HG03175 (cell line): ENCODE results near the gene CHCHD4.

Experiments
- ATAC-seq: cut with Tn5 transposase; IDR thresholded peaks from one replicate; pipeline ENCODE4 v1.9.1; 2021; ENCODE audit warnings: mild to moderate bottlenecking, moderate library complexity; ENCODE audit not compliant: unreplicated experiment

The CHCHD4 gene

GRCh38 chr3:14138109-14138877, 13.6 kb upstream of the CHCHD4 start:
- ATAC-seq = no peak

GRCh38 chr3:14137445-14137844, 12.8 kb upstream of the CHCHD4 start:
- no peak for ATAC-seq

DNA sequence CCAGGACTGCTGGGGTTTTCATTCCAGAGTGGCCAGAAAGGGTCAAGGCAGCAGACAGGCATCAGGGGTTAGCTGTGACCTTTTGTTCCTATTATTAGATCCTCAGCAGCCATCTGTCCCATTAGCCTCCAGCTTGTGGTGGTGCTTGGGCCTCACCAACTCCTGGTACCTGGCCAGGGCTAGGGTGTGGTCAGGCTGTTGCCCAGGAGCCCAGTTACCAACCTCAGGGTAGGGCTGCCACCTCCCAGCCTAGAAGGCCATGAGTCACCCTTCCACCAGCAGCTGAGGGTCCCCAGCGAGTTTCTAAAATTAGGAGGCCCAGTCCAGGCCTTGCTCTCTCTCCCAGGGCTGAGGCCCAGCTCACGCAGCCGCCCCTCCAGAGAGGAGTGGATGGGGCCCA, 12.3 kb upstream of the CHCHD4 start:
- ATAC-seq = no peak

- no peak for ATAC-seq
Observed at GRCh38 chr3:14135581-14135980, 10.9 kb upstream of the CHCHD4 start.

- no peak for ATAC-seq
Observed at GRCh38 chr3:14134291-14134690, 9.6 kb upstream of the CHCHD4 start.

DNA sequence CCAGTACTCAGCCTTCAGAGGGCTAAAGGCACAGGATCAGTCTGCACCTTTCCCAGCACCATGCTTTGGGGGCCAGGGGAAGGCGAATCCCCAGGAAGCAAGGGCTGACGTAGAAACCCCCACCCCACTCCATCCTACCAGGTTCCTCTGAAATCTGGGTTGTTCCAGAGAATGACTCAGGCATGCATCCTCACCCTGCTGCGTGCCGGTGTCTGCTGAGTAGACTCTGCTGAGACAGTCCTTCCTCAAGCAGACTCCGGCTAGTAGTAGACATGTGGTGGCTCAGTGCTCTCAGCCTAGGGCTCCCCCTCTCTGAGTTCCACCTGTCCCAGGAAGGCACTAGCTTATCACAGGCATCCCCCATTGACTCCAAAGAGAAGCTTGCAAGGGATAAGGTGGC, 9.2 kb upstream of the CHCHD4 start:
- ATAC-seq = no peak

DNA sequence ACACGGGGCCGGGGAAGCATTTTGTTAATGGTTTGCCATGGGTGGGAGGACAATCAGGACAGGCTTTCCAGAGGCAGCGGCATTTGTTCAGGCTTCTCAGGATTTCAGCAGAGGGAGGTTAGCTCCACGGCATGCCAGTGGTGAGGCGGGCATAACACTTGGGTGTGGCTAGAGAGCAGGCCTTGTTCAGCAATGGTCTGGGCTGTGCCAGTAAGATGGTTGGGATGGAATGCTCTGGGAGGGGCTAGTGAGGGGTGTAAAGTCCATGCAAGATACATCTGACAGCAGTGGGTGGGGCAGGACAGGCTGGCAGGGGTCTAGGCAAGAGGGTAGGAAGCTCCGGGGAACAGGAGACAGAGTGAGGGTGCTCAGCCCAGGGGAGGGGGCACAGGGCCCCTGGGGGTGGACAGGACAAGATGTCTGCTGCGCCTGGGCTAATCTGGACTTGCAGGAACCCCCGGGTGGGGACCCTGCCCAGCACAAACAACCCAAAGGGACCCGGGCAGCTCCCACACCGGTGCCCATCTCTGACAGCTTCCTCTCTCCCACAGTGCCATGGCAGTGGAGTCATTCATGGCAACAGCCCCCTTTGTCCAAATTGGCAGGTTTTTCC, 8.6 kb upstream of the CHCHD4 start:
- ATAC-seq = no peak

GRCh38 chr3:14132689-14133088, 8.0 kb upstream of the CHCHD4 start:
- no peak for ATAC-seq

DNA sequence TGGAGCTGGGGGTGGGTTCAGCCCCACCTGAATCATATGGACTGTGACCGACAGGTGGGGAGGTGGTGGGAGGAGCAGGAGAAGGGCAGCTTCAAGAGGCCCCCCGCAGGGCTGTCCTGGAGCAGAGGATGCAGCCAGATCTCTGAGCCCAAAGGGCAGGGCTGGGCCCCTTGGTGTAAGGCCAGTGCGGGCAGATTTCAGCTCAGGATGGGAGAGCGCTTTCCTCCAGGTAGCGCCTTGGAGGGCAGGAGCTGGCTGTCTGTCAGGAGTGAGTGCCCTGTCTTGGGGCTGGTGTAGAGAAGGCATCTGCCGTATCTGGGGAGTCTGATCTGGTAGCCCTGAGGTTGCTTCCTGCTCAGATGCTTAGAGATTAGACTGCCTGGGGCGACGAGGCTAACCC, 7.5 kb upstream of the CHCHD4 start:
- no peak for ATAC-seq

DNA sequence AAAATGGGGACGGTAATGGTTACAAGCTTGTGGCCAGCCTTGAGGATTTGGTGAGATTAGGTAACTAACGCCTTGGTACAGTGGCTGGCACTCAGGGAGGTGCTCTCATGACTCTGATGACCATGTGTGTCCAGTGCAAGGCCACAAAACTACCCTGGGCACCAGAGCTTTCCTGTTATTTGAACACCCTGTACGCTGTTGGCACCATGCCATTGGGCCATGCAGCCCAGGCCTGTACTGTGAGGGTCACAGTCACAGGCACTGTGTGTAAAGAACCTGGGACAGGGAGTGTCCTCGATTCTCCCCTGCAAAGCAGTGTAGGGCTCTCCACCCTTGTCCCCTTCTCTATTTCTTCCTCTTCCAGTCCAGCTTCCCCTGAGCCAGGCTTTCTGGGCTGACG, 6.5 kb upstream of the CHCHD4 start:
- no peak for ATAC-seq

DNA sequence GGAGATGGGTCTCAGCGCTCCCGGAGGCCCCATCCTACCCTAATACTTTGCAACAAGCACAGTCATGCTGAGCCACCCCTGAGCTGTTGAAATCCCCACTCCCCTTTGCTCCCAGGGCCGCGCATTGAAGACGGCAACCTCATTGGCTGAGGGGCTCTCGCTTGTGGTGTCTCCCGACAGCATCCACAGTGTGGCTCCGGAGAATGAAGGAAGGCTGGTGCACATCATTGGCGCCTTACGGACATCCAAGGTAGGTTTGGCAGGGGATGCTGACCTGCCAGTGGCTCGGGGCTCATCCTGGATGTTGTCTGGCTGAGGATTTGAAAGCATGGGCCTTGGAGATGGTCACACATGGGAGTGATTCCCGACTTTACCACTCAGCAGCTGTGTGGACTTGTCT, 6.0 kb upstream of the CHCHD4 start:
- no peak for ATAC-seq

DNA sequence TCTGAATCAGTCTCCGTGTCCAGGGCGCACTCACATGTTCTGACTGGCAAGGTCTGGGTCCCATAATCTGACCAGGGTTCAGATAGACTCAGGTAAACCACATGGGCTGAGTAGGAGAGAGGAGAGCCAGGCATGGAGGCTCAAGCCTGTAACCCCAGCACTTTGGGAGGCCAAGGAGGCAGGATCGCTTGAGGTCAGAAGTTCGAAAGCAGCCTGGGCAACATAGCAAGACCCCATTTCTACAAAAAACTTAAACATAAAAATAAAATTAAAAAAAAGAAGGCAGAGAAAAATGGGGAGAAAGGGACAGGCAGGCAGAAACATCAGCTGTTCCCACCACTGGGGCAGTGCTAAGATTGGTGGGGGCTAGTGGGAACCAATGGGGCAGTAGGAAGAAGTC, 5.6 kb upstream of the CHCHD4 start:
- ATAC-seq = no peak

- no peak for ATAC-seq
Observed at GRCh38 chr3:14129296-14129695, 4.6 kb upstream of the CHCHD4 start.

DNA sequence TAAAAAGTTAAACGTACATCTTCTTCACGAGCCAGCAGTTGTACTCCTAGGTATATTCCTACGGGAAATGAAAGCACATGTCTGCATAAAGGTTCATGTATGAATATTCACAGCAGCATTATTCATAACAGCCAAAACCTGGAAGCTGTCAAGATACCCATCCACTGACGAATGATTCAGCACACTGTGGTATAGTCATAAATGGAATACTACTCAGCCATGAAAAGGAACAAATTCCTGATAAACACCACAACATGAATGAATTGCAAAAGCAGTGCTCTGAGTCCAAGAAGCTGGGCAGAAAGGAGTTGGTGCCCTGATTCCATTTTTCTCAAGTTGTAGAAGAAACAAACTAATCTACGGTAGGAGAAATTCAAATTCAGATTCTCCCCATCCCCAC, 4.1 kb upstream of the CHCHD4 start:
- ATAC-seq = no peak

GRCh38 chr3:14127516-14128161, 3.0 kb upstream of the CHCHD4 start:
- no peak for ATAC-seq

DNA sequence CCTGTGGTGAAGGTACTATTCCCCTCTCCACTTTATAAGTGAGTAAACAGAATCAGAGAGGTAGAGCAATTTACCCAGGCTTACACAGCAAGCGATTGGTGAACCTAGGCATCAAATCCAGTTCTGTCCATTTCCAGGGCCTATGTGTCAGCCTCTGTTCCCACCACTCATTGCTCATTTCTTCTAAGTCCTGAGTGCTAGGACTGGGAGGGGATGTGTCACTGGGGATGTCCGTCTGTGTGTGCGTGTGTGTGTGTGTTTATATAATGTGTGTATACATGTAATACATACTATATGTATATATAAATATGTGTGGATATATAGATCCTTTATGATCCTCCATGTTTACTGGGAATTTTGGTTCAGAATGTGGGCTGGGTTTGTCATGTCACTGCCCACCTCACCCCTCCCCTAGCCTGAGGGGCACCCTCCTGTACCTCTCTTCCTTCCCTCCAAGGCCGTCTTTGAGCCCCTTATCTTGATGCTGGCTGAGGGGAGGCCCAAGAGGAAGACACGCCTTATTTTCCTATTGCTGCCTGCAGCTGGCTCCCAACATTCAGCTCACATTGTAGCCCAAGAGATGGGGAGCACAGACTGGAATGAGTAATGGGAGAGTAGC, 2.3 kb upstream of the CHCHD4 start:
- no peak for ATAC-seq

- no peak for ATAC-seq
Observed at GRCh38 chr3:14126017-14126886, 1.6 kb upstream of the CHCHD4 start.

GRCh38 chr3:14125193-14126016, 735 bp upstream of the CHCHD4 start:
- ATAC-seq = peak; percentile 28

DNA sequence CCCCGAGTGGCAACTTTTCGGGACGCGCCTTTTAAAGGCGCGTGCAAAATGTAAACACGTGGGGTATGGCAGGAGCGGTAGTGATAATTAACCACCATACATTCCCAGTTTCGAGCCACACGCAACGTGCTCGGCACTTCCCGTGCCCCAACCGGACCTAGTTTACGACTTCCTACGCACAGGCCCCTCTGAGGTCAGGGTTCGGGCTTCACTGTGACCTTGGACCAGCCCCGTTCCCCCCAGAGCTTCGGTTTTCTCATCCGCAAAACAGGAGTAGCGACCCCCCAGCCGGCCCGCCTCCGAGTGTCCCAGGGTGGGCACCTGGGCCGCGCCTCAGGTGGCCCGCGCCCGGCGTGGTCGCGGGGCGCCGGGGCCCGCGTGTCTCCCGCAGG, 451 bp downstream of the CHCHD4 start:
- peak; percentile 50 for ATAC-seq
